ENCODE data around the gene NPAS3. TPM values are rescaled to one million over a fixed set of nuclear protein-coding genes. Genes with fewer than 3 reads are reported as not detected.

NPAS3 gene
- total RNA-seq, 6 experiments from 2014 or later, result 0.11 to 0.83 (median 0.21) TPM; not detected in 2

- 56% methylated on average over 1 of the region's 1 CpG for WGBS (ENCODE audit: insufficient coverage, low coverage, low lambda C conversion rate, missing lambda C conversion rate)
- DNase-seq (no peak), ATAC-seq (no peak)
- H3K9me3 ChIP-seq, result no peaks in the 10 kb centered on the region
- intact Hi-C loops (cut with DNase I), result no loop called here
- no peaks in the 10 kb centered on the region for H3K36me3 ChIP-seq
- no peaks in the 10 kb centered on the region for H3K4me1 ChIP-seq
- no peak overlapping the region for H3K4me3 ChIP-seq
- H3K27ac ChIP-seq, result no peak overlapping the region
- TF ChIP-seq, protein P1, sequence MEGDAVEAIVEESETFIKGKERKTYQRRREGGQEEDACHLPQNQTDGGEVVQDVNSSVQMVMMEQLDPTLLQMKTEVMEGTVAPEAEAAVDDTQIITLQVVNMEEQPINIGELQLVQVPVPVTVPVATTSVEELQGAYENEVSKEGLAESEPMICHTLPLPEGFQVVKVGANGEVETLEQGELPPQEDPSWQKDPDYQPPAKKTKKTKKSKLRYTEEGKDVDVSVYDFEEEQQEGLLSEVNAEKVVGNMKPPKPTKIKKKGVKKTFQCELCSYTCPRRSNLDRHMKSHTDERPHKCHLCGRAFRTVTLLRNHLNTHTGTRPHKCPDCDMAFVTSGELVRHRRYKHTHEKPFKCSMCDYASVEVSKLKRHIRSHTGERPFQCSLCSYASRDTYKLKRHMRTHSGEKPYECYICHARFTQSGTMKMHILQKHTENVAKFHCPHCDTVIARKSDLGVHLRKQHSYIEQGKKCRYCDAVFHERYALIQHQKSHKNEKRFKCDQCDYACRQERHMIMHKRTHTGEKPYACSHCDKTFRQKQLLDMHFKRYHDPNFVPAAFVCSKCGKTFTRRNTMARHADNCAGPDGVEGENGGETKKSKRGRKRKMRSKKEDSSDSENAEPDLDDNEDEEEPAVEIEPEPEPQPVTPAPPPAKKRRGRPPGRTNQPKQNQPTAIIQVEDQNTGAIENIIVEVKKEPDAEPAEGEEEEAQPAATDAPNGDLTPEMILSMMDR (IDR thresholded peaks at IDR 0.05), result no peak
- TF ChIP-seq POLR2A (IDR thresholded peaks at IDR 0.05), result no peak
- no peaks in the 10 kb centered on the region for H3K27me3 ChIP-seq
These were observed 268.9 kb downstream of the NPAS3 start for GRCh38 chr14:33207467-33208017.

GRCh38 chr14:33210311-33210710 is 271.6 kb downstream of the NPAS3 start:
- ATAC-seq, result no peak
- H3K27me3 ChIP-seq, result no peaks in the 10 kb centered on the region
- H3K9me3 ChIP-seq, result no peaks in the 10 kb centered on the region
- no peaks in the 10 kb centered on the region for H3K4me1 ChIP-seq
- no peaks in the 10 kb centered on the region for H3K36me3 ChIP-seq
- TF ChIP-seq, protein P1 (IDR thresholded peaks at IDR 0.05), result no peak
- no peak for TF ChIP-seq POLR2A (IDR thresholded peaks at IDR 0.05)
- H3K4me3 ChIP-seq, result no peak overlapping the region
- no peak for DNase-seq
- intact Hi-C loops (cut with DNase I), result no loop called here
- H3K27ac ChIP-seq, result no peak overlapping the region

- ATAC-seq, result no peak
These were observed 279.3 kb downstream of the NPAS3 start for GRCh38 chr14:33218026-33218425.

GRCh38 chr14:33219957-33220356 is 281.3 kb downstream of the NPAS3 start:
- H3K36me3 ChIP-seq, result no peaks in the 10 kb centered on the region
- DNase-seq (no peak), ATAC-seq (no peak)
- no peak overlapping the region for H3K27ac ChIP-seq
- TF ChIP-seq, protein P1 (IDR thresholded peaks at IDR 0.05), result no peak
- TF ChIP-seq POLR2A (IDR thresholded peaks at IDR 0.05), result no peak
- intact Hi-C loops (cut with DNase I), result no loop called here
- H3K4me1 ChIP-seq, result no peaks in the 10 kb centered on the region
- no peaks in the 10 kb centered on the region for H3K9me3 ChIP-seq
- WGBS (ENCODE audit: insufficient coverage, low coverage, low lambda C conversion rate, missing lambda C conversion rate), result 56% methylated on average over 4 of the region's 4 CpGs
- H3K4me3 ChIP-seq, result no peak overlapping the region
- no peaks in the 10 kb centered on the region for H3K27me3 ChIP-seq

More at GRCh38 chr14:33218026-33218425, 279.3 kb downstream of the NPAS3 start:
- H3K27me3 ChIP-seq, result no peaks in the 10 kb centered on the region
- no peak overlapping the region for H3K4me3 ChIP-seq
- no peak for DNase-seq
- intact Hi-C loops (cut with DNase I), result no loop called here
- H3K27ac ChIP-seq, result no peak overlapping the region
- 29% methylated on average over 2 of the region's 2 CpGs for WGBS (ENCODE audit: insufficient coverage, low coverage, low lambda C conversion rate, missing lambda C conversion rate)
- H3K36me3 ChIP-seq, result no peaks in the 10 kb centered on the region
- H3K9me3 ChIP-seq, result no peaks in the 10 kb centered on the region
- no peak for TF ChIP-seq POLR2A (IDR thresholded peaks at IDR 0.05)
- TF ChIP-seq, protein P1 (IDR thresholded peaks at IDR 0.05), result no peak
- no peaks in the 10 kb centered on the region for H3K4me1 ChIP-seq
